OCI-M1 (cell line): ENCODE results near the gene GARRE1.
"Not testable (repeated sequence)": the region's sequence is repeated elsewhere in the genome, so short reads cannot be mapped to it uniquely, and the experiment has no call there.

ENCODE experiments used
- DNase-seq: peaks from one replicate; lab custom pipeline; 2025; lab: John Stamatoyannopoulos, UW

Gene GARRE1, protein sequence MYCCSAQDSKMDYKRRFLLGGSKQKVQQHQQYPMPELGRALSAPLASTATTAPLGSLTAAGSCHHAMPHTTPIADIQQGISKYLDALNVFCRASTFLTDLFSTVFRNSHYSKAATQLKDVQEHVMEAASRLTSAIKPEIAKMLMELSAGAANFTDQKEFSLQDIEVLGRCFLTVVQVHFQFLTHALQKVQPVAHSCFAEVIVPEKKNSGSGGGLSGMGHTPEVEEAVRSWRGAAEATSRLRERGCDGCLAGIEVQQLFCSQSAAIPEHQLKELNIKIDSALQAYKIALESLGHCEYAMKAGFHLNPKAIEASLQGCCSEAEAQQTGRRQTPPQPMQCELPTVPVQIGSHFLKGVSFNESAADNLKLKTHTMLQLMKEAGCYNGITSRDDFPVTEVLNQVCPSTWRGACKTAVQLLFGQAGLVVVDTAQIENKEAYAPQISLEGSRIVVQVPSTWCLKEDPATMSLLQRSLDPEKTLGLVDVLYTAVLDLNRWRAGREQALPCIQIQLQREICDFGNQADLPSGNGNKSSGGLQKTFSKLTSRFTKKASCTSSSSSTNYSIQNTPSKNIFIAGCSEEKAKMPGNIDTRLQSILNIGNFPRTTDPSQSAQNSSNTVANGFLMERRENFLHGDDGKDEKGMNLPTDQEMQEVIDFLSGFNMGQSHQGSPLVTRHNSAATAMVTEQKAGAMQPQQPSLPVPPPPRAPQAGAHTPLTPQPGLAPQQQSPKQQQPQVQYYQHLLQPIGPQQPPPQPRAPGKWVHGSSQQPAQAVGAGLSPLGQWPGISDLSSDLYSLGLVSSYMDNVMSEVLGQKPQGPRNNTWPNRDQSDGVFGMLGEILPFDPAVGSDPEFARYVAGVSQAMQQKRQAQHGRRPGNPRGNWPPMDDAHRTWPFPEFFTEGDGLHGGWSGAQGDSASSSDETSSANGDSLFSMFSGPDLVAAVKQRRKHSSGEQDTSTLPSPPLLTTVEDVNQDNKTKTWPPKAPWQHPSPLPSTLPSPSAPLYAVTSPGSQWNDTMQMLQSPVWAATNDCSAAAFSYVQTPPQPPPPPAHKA (N-terminal part only)

DNA sequence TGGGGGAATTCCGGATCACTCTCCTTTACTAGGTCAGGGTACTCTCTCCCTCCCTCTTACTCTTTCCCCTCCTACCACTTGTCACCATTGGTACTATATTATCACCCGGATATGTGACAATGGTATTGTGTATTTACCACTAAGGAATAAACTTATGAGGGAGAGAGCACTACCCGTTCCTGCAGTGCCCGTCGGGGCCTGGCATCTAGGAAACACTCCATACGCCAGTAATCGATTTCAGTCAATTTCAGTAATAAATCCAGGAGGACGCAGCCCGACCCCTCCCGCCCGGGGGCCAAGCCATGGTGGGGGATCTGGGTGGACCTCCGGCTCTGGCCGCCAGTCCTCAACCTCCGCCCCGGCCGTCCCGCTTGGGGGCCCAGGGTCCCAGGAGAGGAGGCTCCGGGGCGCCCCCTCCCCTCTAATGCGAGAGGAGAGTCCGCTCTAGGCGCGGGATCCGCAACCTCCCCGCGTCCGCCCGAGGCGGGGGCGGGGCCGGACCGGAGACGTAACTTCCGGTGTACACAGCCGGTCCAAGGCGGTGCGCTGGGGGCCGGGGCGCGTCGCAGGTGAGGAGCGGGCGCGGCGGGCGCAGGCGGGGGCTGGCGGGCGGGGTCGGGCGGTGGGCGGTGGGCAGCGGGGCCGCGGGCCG is at the start of gene GARRE1:
Gene GARRE1, plus strand, starts transcription at position 509 of the 652 bp plus-strand sequence. CDS start 45,920 bp downstream, outside the sequence.
- peak; percentile 90 for DNase-seq

DNA sequence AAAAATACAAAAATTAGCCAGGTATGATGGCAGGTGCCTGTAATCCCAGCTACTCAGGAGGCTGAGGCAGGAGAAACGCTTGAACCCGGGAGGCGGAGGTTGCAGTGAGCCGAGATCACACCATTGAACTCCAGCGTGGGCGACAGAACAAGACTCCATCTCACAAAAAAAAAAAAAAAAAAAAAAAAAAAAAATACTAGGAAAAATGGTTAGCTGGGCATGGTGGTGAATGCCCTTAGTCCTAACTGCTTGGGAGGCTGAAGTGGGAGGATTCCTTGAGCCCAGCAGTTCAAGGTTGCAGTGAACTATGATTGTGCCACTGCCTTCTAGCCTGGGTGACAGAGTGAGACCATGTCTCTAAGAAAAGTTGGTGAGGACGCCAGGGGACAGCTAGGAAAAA is 49.0 kb upstream of the GARRE1 start:
- not testable (repeated sequence) for DNase-seq

DNA sequence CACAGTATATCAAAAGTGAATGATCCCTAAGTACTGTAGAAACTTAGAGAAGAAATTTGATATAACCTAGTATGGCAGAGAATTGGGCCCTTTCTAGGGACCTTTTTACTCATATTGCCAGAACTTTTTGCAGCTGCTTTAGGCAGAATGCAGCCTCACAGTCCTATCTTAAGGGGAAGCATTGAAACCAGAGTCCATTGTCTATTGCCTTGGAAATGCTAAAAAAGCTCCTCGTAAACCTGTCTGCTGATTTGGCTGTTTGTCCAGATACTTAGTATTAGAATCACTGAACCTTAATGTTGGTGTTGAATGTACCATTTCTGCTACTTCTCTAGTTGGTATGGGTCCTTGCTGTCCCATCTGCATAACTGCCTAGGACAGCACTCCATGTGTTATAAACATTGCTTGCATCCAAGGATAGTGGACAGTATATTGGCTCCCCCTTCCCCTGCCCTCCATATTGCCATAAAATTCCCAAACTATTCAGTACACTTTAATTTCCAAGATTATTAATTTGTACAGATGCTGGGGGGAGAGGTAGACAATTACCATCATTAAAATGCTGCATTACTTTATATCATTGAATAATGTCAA is 46.0 kb upstream of the GARRE1 start:
- no peak for DNase-seq

DNA sequence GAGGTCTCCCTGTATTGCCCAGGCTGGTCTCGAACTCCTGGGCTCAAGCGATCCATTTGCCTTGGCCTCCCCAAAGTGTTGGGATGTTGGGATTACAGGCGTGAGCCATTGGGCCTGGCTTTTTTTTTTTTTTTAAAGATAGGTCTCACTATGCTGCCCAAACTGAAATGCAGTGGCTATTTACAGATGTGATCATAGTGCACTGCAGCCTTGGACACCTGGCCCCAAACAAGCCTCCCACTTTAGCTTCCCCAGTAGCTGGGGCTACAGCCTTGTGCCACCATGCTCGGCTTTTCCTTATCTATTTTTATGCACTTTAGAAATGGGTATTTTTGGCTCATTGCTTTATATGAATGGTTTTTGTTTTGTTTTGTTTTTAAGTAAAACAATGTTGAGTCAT is 44.6 kb upstream of the GARRE1 start:
- no peak for DNase-seq

DNA sequence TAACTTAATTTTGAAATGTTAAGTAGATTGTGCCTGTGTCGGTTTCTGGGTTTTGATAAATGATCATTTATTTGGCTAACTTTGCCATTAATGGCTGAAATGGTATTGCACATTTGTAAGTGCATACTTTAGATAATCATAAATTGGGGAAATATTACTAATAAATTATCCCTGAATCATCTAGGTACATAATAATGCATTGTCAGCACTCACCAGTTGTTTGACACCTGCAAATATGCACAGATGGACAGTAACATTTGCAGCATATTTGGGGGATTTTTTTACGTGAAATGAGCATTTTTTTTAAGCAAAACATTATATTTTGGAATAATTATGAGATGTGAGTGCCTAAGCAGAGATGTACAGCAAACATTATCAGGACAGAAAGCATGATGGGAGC is 41.1 kb upstream of the GARRE1 start:
- no peak for DNase-seq

DNA sequence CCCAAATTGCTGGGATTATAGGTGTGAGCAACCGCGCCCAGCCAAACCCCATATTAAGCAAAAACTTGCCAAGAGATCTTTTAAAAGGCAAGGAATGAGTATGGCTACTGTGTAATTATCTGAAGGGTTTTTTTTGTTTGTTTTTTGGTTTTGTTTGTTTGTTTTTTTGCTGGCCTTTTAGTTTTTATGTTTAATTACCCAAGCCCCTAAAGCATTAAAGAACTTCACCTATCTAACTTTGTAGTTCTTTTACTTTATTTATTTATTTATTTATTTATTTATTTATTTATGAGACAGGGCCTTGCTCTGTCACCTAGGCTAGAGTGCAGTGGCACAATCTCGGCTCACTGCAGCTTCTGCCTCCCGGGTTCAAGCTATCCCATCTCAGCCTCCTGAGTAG is 40.3 kb upstream of the GARRE1 start:
- DNase-seq: no peak

DNA sequence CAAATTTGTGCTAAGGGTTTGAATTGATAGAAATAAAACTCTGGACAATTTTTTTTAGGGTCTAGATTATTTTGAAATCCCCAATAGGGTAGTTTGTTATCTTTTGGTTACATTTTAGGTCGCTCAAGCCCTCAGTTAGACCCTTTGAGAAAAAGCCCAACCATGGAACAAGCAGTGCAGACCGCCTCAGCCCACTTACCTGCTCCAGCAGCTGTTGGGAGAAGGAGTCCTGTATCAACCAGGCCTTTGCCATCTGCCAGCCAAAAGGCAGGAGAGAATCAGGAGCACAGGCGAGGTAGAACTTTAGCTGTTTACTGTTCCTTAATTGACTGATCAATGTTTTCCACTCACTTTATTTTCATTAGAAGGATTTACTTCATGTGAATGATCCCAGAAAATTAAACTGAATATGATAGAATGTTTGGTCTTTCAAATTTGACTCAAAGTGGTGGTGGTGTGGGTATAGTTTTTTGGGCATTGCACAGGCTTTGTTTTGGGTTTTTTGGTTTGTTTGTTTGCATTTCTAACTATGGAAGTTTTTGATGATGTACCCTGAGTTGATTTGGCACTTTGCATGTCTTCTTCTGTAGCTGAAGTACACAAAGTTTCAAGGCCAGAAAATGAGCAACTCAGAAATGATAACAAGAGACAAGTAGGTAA is 39.2 kb upstream of the GARRE1 start:
- DNase-seq: no peak

DNA sequence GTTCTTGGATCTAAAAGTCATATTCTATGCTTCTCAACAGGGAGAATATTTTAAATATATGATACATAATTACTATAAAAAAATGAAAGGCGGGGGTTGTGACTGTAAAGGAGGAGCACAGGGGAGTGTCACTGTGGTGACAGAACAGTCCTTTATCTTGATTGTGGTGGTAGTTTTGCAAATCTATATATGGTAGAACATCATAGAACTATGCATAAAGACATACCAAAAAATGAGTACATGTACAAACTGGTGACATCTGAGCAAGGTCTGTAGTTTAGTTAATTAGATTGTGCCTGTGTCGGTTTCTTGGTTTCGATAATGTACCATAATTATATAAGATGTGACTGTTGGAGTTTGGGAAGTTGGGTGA is 38.7 kb upstream of the GARRE1 start:
- DNase-seq: peak; percentile 16

DNA sequence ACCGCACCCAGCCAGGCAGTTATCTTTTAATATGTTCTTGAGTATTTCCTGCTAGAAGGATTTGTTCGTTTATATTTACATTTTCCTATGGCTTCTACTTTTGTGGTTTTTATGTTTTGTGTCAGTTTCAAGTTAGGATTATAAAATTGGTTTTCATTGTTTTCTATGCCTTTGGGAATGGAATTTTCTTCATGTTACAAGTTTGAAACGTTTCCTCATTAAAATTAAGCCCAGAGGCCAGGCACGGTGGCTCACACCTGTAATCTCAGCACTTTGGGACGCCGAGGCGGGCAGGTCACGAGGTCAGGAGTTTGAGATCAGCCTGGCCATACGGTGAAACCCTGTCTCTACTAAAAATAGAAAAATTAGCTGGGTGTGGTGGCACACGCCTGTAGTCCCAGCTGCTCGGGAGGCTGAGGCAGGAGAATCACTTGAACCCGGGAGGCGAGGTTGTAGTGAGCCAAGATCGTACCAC is 37.6 kb upstream of the GARRE1 start:
- DNase-seq: not testable (repeated sequence)

DNA sequence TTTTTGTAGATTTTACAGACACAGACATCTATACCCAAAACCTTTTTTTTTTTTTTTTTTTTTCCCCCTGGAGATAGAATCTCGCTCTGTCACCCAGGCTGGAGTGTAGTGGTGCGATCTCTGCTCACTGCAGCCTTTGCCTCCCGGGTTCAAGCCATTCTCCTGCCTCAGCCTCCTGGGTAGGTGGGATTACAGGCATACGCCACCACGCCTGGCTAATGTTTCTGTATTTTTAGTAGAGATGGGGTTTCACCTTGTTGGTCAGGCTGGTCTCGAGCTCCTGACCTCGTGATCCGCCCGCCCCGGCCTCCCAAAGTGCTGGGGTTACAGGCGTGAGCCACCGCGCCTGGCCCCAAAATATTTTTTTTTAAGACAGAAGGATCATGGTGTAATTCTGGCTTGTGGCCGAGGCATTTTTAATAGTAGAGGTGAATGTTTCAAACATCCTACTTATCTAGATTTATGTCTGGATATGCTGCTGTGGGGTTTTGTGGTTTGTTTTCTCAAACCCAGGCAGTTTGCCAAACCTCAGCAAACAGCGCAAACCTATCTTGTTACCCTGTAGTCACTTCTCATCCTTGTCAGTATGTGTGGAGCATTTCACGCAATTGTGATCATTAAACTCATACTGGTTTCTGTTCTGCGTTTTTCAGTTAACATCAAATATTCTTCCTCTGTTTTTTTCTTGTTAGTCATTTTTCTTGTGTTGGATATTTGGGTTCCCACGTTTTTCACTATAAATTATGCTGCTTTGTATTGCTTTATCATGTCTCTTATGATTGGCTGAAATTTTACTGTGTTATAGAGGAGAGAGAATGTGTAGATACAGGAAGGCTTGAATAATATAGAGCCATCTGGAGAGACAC is 36.2 kb upstream of the GARRE1 start:
- DNase-seq: peak; percentile 97

DNA sequence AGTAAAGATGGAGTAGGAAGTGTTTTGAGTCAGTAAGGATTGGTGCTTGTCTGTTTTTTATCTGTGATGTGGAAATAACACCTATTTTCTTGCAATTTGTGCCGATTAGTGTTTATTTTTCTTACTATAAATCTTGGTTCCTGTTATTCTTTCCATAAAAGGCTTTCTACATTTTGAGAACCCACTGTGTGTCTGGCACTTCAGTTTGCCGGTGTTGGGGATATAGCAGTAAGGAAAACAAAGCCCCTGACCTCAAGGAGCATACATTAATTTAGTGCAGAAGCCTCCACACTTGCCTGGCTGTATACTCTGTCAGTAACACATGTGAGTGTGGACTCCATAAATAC is 35.6 kb upstream of the GARRE1 start:
- DNase-seq: no peak

DNA sequence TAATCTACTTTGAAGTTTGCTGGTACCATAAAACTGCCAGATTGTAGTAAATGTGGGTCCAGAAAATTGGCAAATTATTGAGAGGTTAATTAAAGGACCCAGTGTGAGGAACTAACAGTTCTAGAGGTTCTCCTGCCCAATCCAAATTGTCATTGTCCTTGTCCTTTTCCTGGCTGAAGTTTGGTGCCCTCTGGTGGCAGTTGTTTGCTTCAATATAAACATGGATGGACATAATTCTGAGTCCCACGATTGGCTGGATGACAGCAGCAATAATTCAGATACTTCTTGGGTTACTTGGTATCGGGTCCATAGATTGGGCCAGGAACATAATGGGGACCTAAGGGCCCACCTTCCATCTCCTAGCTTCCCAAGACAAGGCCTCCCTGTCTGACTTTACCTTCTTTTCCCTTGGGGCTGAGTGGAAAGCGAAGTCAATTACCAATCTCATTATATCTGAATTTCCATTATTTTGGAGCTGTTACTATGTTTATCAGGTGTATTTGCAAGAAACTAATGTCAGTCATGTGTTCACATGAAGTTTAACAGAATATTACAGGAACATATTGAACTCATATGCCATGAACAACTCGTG is 33.8 kb upstream of the GARRE1 start:
- peak; percentile 86 for DNase-seq

DNA sequence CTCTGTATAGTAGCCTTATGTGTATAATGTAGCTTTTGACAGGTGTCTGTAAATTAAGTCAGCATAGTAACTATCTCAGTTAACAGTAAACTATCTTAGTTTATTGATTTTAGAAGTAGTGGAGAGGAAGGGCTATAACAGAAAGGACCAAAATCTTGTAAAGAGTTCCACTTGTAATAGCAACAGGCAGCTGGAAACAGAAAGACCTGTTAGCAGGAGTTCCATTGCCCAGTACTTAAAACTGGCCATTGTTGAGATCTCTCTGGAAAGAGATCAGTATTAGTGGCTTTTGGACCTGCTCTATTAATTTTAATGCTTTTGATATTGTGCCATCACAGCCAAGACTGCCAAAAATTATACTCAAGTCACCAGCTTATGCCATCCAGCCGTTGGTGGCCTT is 32.0 kb upstream of the GARRE1 start:
- DNase-seq: no peak

DNA sequence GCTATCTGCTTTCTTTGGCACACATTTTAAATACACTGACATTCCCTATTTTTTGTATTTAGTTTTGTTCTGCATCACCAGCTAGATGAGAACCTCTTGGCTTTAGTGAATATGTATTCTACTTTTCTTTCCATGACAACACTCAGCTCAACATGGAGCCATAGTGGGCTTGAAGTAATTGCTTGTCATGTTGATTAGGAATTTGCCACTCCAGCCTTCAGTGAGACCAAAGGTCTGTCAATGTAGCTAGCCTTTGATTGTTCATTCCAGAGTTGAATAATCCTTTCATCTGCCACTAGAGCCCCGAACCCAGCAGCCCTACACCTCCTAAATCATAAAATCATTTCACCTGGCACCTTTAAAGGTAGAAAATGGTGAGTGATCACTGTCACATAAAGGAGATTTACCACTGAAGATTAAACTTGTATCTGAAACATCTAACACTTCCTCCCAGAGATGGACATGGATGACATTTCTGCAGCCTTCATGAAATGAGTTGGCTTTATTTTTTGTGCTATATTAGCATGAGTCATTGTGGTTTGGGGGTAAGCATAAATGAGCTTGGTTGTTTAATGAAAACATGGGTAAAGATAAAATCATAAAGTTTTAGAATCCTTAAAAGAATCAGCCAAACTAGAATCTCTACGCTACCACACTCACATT is 29.2 kb upstream of the GARRE1 start:
- DNase-seq: peak; percentile 21

DNA sequence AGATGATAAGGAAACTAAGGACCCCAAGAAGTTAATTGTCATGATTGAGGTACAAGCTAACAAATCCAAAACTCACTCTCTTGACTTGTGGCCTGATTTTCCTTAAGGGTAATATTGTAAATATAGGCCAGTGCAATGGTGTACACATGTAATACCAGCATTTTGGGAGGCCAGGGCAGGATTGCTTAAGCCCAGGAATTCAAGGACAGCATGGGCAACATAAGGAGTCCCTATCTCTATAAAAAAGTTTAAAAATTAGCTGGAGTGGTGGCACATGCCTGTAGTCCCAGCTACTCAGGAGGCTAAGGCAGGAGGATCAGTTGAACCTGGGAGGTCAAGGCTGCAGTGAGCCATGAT is 28.7 kb upstream of the GARRE1 start:
- DNase-seq: no peak

DNA sequence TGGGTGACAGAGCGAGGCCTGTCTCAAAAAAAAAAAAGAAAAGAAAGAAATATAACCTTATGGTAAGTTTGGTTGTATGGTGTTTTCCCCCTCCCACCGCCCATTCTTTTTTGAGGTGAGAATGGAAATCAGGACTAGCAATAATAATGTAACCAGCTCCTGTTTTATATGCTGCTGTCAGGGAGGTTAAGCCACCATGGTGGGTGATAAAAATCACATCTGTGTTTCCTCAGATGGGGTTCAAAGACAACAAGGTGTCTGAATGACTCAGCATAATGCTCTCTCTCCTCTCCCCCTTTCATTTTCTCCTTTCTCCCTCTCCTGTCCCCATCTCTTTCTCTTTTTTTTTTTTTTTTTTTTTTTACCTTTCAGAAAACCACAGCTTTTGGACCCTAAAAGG is 28.3 kb upstream of the GARRE1 start:
- DNase-seq: no peak

DNA sequence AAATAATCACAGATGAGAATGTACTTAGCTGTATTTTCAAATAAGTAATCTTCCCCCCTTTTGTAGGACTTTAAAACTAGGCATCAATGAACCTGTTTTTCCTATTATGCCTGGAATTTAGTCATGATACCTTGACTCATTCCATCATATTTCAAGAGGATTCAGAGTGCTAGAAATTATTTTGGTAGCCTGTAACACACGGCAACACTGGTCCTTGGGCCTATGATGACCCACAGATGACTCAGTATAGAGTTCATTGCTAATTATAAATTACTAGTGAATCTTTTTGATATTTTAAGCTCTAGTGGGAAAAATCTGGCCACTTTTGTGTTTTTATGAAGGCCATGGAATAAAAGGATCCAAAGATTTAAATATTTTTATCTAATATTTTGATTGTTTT is 26.0 kb upstream of the GARRE1 start:
- no peak for DNase-seq

DNA sequence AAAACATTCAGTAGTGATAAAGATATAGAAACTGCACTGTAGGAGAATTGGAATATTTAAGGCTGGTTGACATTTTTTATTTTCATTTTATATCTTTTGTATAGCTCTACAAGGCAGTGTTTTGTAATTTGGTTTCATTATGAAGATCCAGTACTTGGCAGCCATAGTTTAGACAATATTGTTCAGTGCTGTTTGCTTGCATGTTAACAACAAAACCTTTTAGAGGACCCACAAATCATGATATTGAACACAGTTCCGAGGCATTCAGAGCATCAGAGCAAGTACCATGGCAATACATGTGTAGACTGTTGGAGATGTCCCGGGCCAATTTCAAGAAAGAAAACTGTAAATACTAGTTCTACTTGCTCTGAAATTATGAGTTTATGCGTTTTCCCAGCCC is 25.6 kb upstream of the GARRE1 start:
- no peak for DNase-seq

DNA sequence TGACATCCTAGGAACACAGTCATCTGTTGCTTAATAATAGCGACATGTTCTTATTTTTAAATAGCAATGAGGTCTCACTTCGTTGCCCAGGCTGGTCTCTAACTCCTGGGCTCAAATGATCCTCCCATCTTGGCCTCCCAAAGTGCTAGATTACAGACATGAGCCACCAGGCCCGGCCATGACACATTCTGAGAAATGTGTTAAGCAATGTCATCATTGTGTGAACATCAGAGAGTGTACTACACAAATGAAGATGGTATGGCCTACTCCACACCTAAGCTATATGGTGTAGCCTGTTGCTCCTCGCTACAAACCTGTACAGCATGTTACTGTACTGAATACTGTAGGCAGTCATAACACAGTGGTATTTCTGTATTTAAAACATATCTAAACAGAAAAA is 24.6 kb upstream of the GARRE1 start:
- DNase-seq: no peak

DNA sequence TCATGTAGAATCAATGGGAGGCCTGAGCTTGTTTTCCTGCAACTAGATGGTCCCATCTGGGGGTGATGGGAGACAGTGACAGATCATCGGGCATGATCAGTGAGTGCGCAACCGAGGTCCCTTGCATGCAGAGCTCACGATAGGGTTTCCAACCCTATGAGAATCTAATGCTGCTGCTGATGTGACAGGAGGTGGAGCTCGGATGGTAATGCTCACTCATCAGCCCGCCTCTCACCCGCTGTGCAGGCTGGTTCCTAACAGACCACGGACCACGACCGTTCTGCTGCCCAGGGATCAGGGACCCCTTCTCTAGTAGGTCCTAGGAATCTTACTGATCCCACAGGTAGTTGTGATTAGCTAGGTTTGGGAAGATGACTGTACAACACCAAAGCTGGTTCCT is 23.5 kb upstream of the GARRE1 start:
- no peak for DNase-seq
